ENCODE data around the gene CHCHD3. TPM values are rescaled to one million over a fixed set of nuclear protein-coding genes. Genes with fewer than 3 reads are reported as not detected.

The CHCHD3 gene
- total RNA-seq, 1 donor, result 99.7 TPM

- no peak for TF ChIP-seq CTCF (IDR thresholded peaks at IDR 0.05; ENCODE audit: insufficient read depth, low read length)
- H3K4me3 ChIP-seq (ENCODE audit: low read depth, low read length), result no peak overlapping the region
- DNase-seq (ENCODE audit: low read depth), result no peak
These were observed 16.6 kb downstream of the CHCHD3 start for GRCh38 chr7:133065301-133065700.

- H3K4me3 ChIP-seq (ENCODE audit: low read depth, low read length), result no peak overlapping the region
- DNase-seq (ENCODE audit: low read depth), result no peak
- TF ChIP-seq CTCF (IDR thresholded peaks at IDR 0.05; ENCODE audit: insufficient read depth, low read length), result no peak
These were observed 17.6 kb downstream of the CHCHD3 start for GRCh38 chr7:133064082-133064820.

GRCh38 chr7:133061792-133062191 lies 20.1 kb downstream of the CHCHD3 start:
- TF ChIP-seq CTCF (IDR thresholded peaks at IDR 0.05; ENCODE audit: insufficient read depth, low read length), result no peak
- H3K4me3 ChIP-seq (ENCODE audit: low read depth, low read length), result no peak overlapping the region
- no peak for DNase-seq (ENCODE audit: low read depth)

GRCh38 chr7:133061357-133061756 lies 20.5 kb downstream of the CHCHD3 start:
- H3K4me3 ChIP-seq (ENCODE audit: low read depth, low read length), result no peak overlapping the region
- peak; percentile 29 for DNase-seq (ENCODE audit: low read depth)
- TF ChIP-seq CTCF (IDR thresholded peaks at IDR 0.05; ENCODE audit: insufficient read depth, low read length), result no peak

- DNase-seq (ENCODE audit: low read depth), result no peak
- TF ChIP-seq CTCF (IDR thresholded peaks at IDR 0.05; ENCODE audit: insufficient read depth, low read length), result no peak
- no peak overlapping the region for H3K4me3 ChIP-seq (ENCODE audit: low read depth, low read length)
These were observed 21.9 kb downstream of the CHCHD3 start for GRCh38 chr7:133060004-133060403.

- TF ChIP-seq CTCF (IDR thresholded peaks at IDR 0.05; ENCODE audit: insufficient read depth, low read length), result no peak
- H3K4me3 ChIP-seq (ENCODE audit: low read depth, low read length), result no peak overlapping the region
- no peak for DNase-seq (ENCODE audit: low read depth)
These were observed 22.6 kb downstream of the CHCHD3 start for GRCh38 chr7:133059263-133059662.
